ENCODE results near the gene TGM2.

The TGM2 gene

GRCh38 chr20:38132910-38133501 lies 32.1 kb downstream of the TGM2 start:
- peaks cover 13 to 24% (median 16%) of the 10 kb centered on the region in 10 experiments for H3K4me1 ChIP-seq
- no peak overlapping the region for H3K9ac ChIP-seq
- no peak overlapping the region for H3K4me2 ChIP-seq
- no peak overlapping the region for H3K4me3 ChIP-seq
- H3K9me3 ChIP-seq (replicated peaks in 1 of 11), result no peaks in the 10 kb centered on the region
- no peaks in the 10 kb centered on the region for H3K27me3 ChIP-seq
- no peaks in the 10 kb centered on the region for H4K20me1 ChIP-seq
- no peak for TF ChIP-seq Cebpa-rat (IDR thresholded peaks at IDR 0.05)
- H3K36me3 ChIP-seq, result no peaks in the 10 kb centered on the region
- H3K27ac ChIP-seq, result no peak overlapping the region

DNA sequence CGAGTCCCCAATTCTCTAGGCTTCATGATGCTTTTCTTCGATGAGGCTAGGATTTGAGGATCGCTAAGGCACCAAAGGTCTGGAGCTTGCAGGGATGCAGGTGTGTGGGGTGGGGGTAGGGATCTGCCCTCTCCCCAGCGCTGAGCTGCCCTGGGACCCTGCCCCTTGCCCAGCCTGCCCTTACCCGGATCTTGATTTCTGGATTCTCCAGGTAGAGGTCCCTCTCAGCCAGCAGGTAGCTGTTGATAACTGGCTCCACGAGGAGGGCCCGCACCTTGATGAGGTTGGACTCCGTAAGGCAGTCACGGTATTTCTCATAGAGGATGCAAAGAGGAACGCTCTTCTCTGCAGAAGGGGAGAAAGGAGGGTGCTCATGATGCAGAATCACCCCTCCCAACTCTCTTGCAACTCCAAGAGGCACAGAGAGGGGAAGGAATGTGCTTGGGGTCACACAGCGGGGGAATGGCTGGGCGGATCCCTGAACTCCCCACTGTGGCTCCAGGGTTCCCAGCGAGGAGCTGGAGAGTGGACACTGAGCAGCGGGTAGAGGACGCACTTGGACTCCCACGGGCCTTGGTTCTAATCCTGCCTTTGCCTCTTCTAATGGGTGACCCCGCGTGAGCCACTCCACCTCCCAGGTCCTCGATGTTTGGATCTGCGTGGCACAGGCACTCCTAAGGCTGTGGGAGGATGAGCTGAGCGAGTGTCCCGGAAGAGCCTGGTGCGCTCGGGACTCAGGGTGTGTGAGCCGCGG lies 32.7 kb downstream of the TGM2 start:
- Histone ChIP-seq H3K9me3 (replicated peaks in 1 of 11) (no peaks in the 10 kb centered on the region), H3K27ac (no peak overlapping the region), H3K4me2 (no peak overlapping the region), H3K4me1 (peaks cover 13 to 25% (median 16%) of the 10 kb centered on the region in 10 experiments), H3K9ac (no peak overlapping the region), H3K36me3 (no peaks in the 10 kb centered on the region), H3K4me3 (no peak overlapping the region), H4K20me1 (no peaks in the 10 kb centered on the region), H3K27me3 (no peaks in the 10 kb centered on the region)
- no peak for TF ChIP-seq Cebpa-rat (IDR thresholded peaks at IDR 0.05)

- H3K9me3 ChIP-seq (replicated peaks in 1 of 11), result no peaks in the 10 kb centered on the region
- H3K4me1 ChIP-seq, result peaks cover 13 to 32% (median 18%) of the 10 kb centered on the region in 10 experiments
- no peaks in the 10 kb centered on the region for H4K20me1 ChIP-seq
- H3K27ac ChIP-seq, result no peak overlapping the region
- no peak for TF ChIP-seq Cebpa-rat (IDR thresholded peaks at IDR 0.05)
- H3K4me2 ChIP-seq, result no peak overlapping the region
- H3K4me3 ChIP-seq, result no peak overlapping the region
- H3K36me3 ChIP-seq, result no peaks in the 10 kb centered on the region
- H3K9ac ChIP-seq, result no peak overlapping the region
- H3K27me3 ChIP-seq, result no peaks in the 10 kb centered on the region
Measured at GRCh38 chr20:38131588-38132121, 33.4 kb downstream of the TGM2 start.

- H3K27me3 ChIP-seq, result no peaks in the 10 kb centered on the region
- no peak overlapping the region for H3K27ac ChIP-seq
- H3K9me3 ChIP-seq (replicated peaks in 1 of 11), result no peaks in the 10 kb centered on the region
- H4K20me1 ChIP-seq, result no peaks in the 10 kb centered on the region
- H3K36me3 ChIP-seq, result no peaks in the 10 kb centered on the region
- TF ChIP-seq Cebpa-rat (IDR thresholded peaks at IDR 0.05), result no peak
- no peak overlapping the region for H3K9ac ChIP-seq
- peaks cover 13 to 30% (median 18%) of the 10 kb centered on the region in 10 experiments for H3K4me1 ChIP-seq
- H3K4me3 ChIP-seq, result no peak overlapping the region
- H3K4me2 ChIP-seq, result no peak overlapping the region
Measured at GRCh38 chr20:38130687-38131587, 34.1 kb downstream of the TGM2 start.

DNA sequence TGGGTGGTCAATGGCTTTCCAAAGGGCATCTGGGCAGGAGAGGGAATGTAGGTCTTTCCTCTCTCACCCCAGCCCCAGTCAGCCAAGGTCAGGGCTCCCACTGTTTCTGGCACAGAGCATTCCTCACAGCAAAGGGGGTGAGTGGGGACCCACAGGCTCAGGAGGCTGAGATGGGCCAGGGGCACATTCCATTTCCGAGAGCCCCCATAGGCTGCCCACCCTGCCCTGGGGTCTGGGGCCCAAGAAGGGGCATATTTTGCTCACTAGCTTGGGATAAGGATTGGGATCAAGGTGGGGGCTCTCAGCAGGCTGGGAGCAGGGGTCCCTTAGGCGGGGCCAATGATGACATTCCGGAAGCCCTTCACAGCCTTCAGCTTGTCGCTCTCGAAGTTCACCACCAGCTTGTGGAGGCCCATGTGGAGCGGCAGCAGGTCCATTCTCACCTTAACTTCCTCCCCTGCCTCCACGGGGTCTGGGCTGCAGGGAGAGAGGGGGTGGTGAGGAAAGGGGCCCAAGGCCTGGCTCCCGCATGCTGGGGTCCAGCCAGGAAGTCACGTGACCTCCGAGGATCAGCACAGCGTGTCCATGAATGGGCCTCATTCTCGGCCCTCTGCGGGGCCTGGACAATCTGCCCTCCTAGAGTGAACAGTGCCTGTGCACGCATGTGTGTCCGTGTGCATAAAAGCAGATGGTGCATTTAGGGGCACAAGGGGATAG lies 35.0 kb downstream of the TGM2 start:
- H3K4me3 ChIP-seq, result no peak overlapping the region
- no peaks in the 10 kb centered on the region for H4K20me1 ChIP-seq
- H3K4me1 ChIP-seq, result peaks cover 11 to 22% (median 14%) of the 10 kb centered on the region in 10 experiments
- no peaks in the 10 kb centered on the region for H3K27me3 ChIP-seq
- no peak overlapping the region for H3K27ac ChIP-seq
- H3K4me2 ChIP-seq, result no peak overlapping the region
- TF ChIP-seq Cebpa-rat (IDR thresholded peaks at IDR 0.05), result no peak
- H3K9me3 ChIP-seq (replicated peaks in 1 of 11), result no peaks in the 10 kb centered on the region
- no peaks in the 10 kb centered on the region for H3K36me3 ChIP-seq
- no peak overlapping the region for H3K9ac ChIP-seq

DNA sequence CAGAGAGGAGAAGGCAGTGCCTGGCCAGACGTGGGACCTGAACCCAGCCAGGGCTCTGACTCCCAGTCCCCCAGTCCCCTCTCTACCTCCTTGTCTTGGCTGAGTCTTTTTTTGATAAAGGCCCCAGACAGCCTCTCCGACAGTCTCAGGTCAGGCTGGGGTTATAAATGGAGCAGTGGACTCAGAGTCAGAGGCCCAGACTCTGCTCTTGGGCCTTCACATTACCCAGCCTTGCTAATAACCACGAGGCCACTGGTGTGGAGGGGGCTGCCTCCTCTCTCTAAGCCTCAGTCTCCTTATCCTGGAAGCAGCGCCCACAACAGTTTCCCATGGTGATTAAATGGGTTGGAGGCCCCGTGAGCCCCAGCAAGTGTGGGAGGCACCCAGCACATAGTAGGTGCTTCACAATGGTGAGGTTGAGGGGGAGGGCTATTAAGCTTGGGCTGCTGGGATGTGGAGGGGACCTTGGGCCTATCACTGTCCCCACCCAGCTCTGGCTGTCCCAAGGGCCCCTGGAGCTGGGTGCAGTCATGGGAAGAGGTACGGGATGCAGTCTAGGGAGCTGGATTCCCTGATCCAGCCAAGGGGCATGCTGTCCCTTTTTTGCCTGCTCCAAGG lies 35.7 kb downstream of the TGM2 start:
- no peak overlapping the region for H3K4me2 ChIP-seq
- peaks cover 4 to 15% (median 7%) of the 10 kb centered on the region in 10 experiments for H3K4me1 ChIP-seq
- no peaks in the 10 kb centered on the region for H4K20me1 ChIP-seq
- TF ChIP-seq Cebpa-rat (IDR thresholded peaks at IDR 0.05), result no peak
- H3K36me3 ChIP-seq, result no peaks in the 10 kb centered on the region
- no peaks in the 10 kb centered on the region for H3K9me3 ChIP-seq (replicated peaks in 1 of 11)
- H3K9ac ChIP-seq, result no peak overlapping the region
- no peaks in the 10 kb centered on the region for H3K27me3 ChIP-seq
- H3K4me3 ChIP-seq, result no peak overlapping the region
- H3K27ac ChIP-seq, result no peak overlapping the region

DNA sequence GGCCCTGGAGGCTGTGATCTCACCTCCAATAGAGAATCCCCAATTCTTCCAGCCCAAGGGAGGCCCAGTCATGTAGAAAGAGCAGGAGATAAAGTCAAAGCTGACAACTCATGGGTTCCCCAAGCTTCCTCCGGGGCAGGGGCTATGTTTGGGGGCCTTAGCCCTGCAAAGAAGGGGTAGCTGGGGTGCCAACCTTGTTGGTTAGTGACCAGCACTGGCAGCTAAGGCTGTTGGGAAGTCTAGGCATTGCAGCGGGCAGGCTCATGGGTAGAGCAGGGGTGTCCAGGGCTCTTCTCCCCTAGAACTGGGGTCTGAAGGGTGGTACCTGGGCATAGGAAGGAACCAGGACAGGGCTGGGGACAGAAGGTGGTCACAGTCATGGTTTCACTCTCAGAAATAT lies 36.4 kb downstream of the TGM2 start:
- peaks cover 0 to 10% (median under 1%) of the 10 kb centered on the region in 10 experiments; a peak in 8 of 20 replicates for H3K4me1 ChIP-seq
- H3K4me2 ChIP-seq, result no peak overlapping the region
- H3K9me3 ChIP-seq (replicated peaks in 1 of 11), result no peaks in the 10 kb centered on the region
- H3K9ac ChIP-seq, result no peak overlapping the region
- no peak overlapping the region for H3K4me3 ChIP-seq
- no peak for TF ChIP-seq Cebpa-rat (IDR thresholded peaks at IDR 0.05)
- no peaks in the 10 kb centered on the region for H3K36me3 ChIP-seq
- no peak overlapping the region for H3K27ac ChIP-seq
- no peaks in the 10 kb centered on the region for H3K27me3 ChIP-seq
- H4K20me1 ChIP-seq, result no peaks in the 10 kb centered on the region

DNA sequence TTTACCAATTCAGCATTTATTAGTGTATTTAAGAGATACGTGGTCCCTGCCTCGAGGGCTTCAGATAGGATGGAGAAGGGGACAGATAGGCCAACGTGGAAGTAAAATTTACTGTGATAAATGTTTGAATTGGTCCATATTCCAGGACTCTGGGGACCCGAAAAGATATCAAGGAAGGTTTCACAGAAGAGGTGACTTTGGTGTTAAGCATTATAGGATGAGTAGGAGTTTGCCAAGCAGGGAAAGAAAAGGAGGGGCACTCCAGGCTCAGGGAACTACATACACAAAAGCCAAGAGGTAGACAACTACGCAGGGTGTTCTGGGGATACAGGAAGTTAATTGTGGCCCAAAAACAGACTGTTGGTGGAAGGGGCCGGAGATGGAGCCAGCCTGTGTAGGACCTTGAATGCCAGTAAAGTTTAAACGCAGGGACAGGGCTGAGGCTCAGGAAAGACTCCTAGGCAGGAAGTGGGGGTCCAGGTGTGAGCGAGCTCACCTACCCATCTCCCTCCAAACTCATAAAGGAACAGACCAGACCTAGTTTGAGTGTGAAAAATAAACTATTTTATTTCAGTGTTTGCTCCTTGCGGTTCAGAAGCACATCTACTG lies 37.0 kb downstream of the TGM2 start:
- H3K36me3 ChIP-seq, result no peaks in the 10 kb centered on the region
- TF ChIP-seq Cebpa-rat (IDR thresholded peaks at IDR 0.05), result no peak
- H3K9ac ChIP-seq, result no peak overlapping the region
- H4K20me1 ChIP-seq, result no peaks in the 10 kb centered on the region
- H3K4me1 ChIP-seq, result peaks cover 0 to 10% (median 0%) of the 10 kb centered on the region in 10 experiments; a peak in 6 of 20 replicates
- H3K9me3 ChIP-seq (replicated peaks in 1 of 11), result no peaks in the 10 kb centered on the region
- no peak overlapping the region for H3K27ac ChIP-seq
- no peak overlapping the region for H3K4me3 ChIP-seq
- no peaks in the 10 kb centered on the region for H3K27me3 ChIP-seq
- H3K4me2 ChIP-seq, result no peak overlapping the region

Measured in BLaER1 treated with 17β-estradiol and CSF1 and Interleukin-3, amounts not matched to agents 10 nM and 100 nM (cell line).